Measurements from ENCODE around the gene DGCR2.
"Not testable (repeated sequence)": the region's sequence is repeated elsewhere in the genome, so short reads cannot be mapped to it uniquely, and the experiment has no call there.

The DGCR2 gene

GRCh38 chr22:19079691-19080090, 42.5 kb downstream of the DGCR2 start:
- no peak for DNase-seq (ENCODE audit: extremely low spot score)
- TF ChIP-seq CTCF (IDR thresholded peaks at IDR 0.05; ENCODE audit: control extremely low read depth, extremely low read depth, low read depth, missing control alignments): no peak
- ChIA-PET CTCF (interaction anchor here (0.9 kb wide), 1 partner anchor 20 kb away, joined by 3 read pairs; no protein-coding TSS in a partner anchor), POLR2A (no interaction called here)

- CTCF ChIA-PET: interaction anchor here (1.3 kb wide), 1 partner anchor 13 kb away, joined by 3 read pairs; no protein-coding TSS in a partner anchor
These were observed 46.8 kb downstream of the DGCR2 start for GRCh38 chr22:19075404-19075803.

GRCh38 chr22:19072853-19073252, 49.4 kb downstream of the DGCR2 start:
- CTCF ChIA-PET: interaction anchor here (0.7 to 1.6 kb wide), 3 partner anchors 11 to 33 kb away, joined by 3 to 4 read pairs (median 3); no protein-coding TSS in a partner anchor

More at GRCh38 chr22:19075404-19075803, 46.8 kb downstream of the DGCR2 start:
- no peak for TF ChIP-seq CTCF (IDR thresholded peaks at IDR 0.05; ENCODE audit: control extremely low read depth, extremely low read depth, low read depth, missing control alignments)
- no peak for DNase-seq (ENCODE audit: extremely low spot score)
- POLR2A ChIA-PET: no interaction called here

GRCh38 chr22:19070397-19071169, 51.6 kb downstream of the DGCR2 start:
- POLR2A ChIA-PET: no interaction called here
- CTCF ChIA-PET: no interaction called here
- TF ChIP-seq CTCF (IDR thresholded peaks at IDR 0.05; ENCODE audit: control extremely low read depth, extremely low read depth, low read depth, missing control alignments): no peak
- DNase-seq (ENCODE audit: extremely low spot score): no peak

More at GRCh38 chr22:19072853-19073252, 49.4 kb downstream of the DGCR2 start:
- POLR2A ChIA-PET; DNase-seq (ENCODE audit: extremely low spot score): not testable (repeated sequence)

GRCh38 chr22:19069451-19069850, 52.8 kb downstream of the DGCR2 start:
- TF ChIP-seq CTCF (IDR thresholded peaks at IDR 0.05; ENCODE audit: control extremely low read depth, extremely low read depth, low read depth, missing control alignments): no peak
- ChIA-PET CTCF (no interaction called here), POLR2A (no interaction called here)
- DNase-seq (ENCODE audit: extremely low spot score): no peak

- TF ChIP-seq CTCF (IDR thresholded peaks at IDR 0.05; ENCODE audit: control extremely low read depth, extremely low read depth, low read depth, missing control alignments): no peak
- no peak for DNase-seq (ENCODE audit: extremely low spot score)
- ChIA-PET POLR2A (no interaction called here), CTCF (no interaction called here)
These were observed 53.4 kb downstream of the DGCR2 start for GRCh38 chr22:19068784-19069271.

GRCh38 chr22:19067696-19068348, 54.4 kb downstream of the DGCR2 start:
- TF ChIP-seq CTCF (IDR thresholded peaks at IDR 0.05; ENCODE audit: control extremely low read depth, extremely low read depth, low read depth, missing control alignments): no peak
- DNase-seq (ENCODE audit: extremely low spot score): no peak
- ChIA-PET POLR2A (no interaction called here), CTCF (no interaction called here)
